GM12878 (cell line): ENCODE data around the gene GJB4. TPM values are rescaled to one million over a fixed set of nuclear protein-coding genes. Genes with fewer than 3 reads are reported as not detected.

Experiments
- ATAC-seq: fragments of 200-7000 bp; cut with Tn5 transposase; 3 replicates; pipeline ENCODE4 v1.9.1; 2020; ENCODE audit warnings: mild to moderate bottlenecking, moderate library complexity
- BruUV-seq: library from RNA; stranded (reverse); fragments of 400-500 nt; replicated peaks from 2 replicates; lab custom pipeline; 2021; lab: Mats Ljungman, UMichigan
- CTCF ChIA-PET: fragments of 300-600 bp; sonication (Branson Sonifier 250); formaldehyde crosslinking; extraction: SDS; loops from one replicate; lab custom pipeline; 2021; ENCODE audit warnings: inconsistent platforms; lab: Yijun Ruan, JAX
- POLR2A ChIA-PET: fragments of 350-600 bp; formaldehyde crosslinking; extraction: SDS; loops from one replicate; lab custom pipeline; 2021; ENCODE audit warnings: inconsistent platforms; lab: Charles Lee
- RAD21 ChIA-PET: fragments of 300-600 bp; sonication (Branson Sonifier 250); formaldehyde crosslinking; loops from one replicate; lab custom pipeline; 2023; ENCODE audit warnings: antibody characterized with exemption; ENCODE audit not compliant: unreplicated experiment; lab: Charles Lee
- SMC1A ChIA-PET: fragments of 300-600 bp; sonication (Branson Sonifier 250); formaldehyde crosslinking; loops from one replicate; lab custom pipeline; 2023; ENCODE audit not compliant: unreplicated experiment, uncharacterized antibody; lab: Charles Lee
- DNase-seq: peaks from one replicate; pipeline ENCODE4 v3.0.0-alpha.2; 2011; ENCODE audit warnings: low read depth, low spot score
- FAIRE-seq: peaks from 3 replicates; lab custom pipeline; 2011; peaks lifted over from hg19 to GRCh38; lab: Jason Lieb, UNC
- H2AFZ ChIP-seq: 2 replicates; pipeline ENCODE4 v1.6.0; 2011; ENCODE audit warnings: low read depth, low read length, control low read depth; ENCODE audit not compliant: control insufficient read depth
- H3K27ac ChIP-seq: 2 replicates; pipeline ENCODE4 v1.5.1; 2011; ENCODE audit warnings: control low read depth; ENCODE audit not compliant: control insufficient read depth, insufficient read depth
- H3K27me3 ChIP-seq, 2 experiments: replicated peaks in 1 of 2; 2 replicates each; pipeline versions ENCODE4 v1.6.0 to v1.6.1; 2011; ENCODE audit warnings: low read length in 1 of 2; ENCODE audit not compliant: control insufficient read depth in 2 of 2, insufficient read depth in 2 of 2
- H3K36me3 ChIP-seq, 2 experiments: 2 replicates each; pipeline ENCODE4 v1.5.1; 2011; ENCODE audit warnings: low read length in 1 of 2; ENCODE audit not compliant: control insufficient read depth in 2 of 2, insufficient read depth in 2 of 2
- H3K4me1 ChIP-seq: 2 replicates; pipeline ENCODE4 v1.6.1; 2011; ENCODE audit warnings: mild to moderate bottlenecking, low read length, moderate library complexity, mixed read lengths; ENCODE audit not compliant: control insufficient read depth, insufficient read depth
- H3K4me2 ChIP-seq: 2 replicates; pipeline ENCODE4 v1.6.0; 2011; ENCODE audit warnings: control low read depth; ENCODE audit not compliant: control insufficient read depth, insufficient read depth
- H3K4me3 ChIP-seq: fragments of 200-600 bp; sonication (generic); 2 replicates; pipeline ENCODE4 v1.5.1; 2016
- H3K79me2 ChIP-seq: 2 replicates; pipeline ENCODE4 v1.6.0; 2011; ENCODE audit warnings: low read length; ENCODE audit not compliant: control insufficient read depth, insufficient read depth
- H3K9ac ChIP-seq: 2 replicates; pipeline ENCODE4 v1.8.0; 2011; ENCODE audit warnings: low read length, control low read depth, mixed read lengths; ENCODE audit not compliant: control insufficient read depth, insufficient read depth
- H3K9me3 ChIP-seq: replicated peaks from 3 replicates; pipeline ENCODE4 v1.5.1; 2011; ENCODE audit warnings: mild to moderate bottlenecking, low read length; ENCODE audit not compliant: control insufficient read depth, insufficient read depth
- H4K20me1 ChIP-seq: 2 replicates; pipeline ENCODE4 v1.6.0; 2011; ENCODE audit not compliant: control insufficient read depth, insufficient read depth
- CTCF ChIP-seq, 3 experiments: IDR thresholded peaks in 2 of 3; conservative IDR thresholded peaks in 1 of 3; 2 replicates each; pipeline ENCODE4 v1.5.1; 2011; ENCODE audit warnings: low read depth in 3 of 3, low read length in 3 of 3, mild to moderate bottlenecking in 3 of 3, control low read depth in 2 of 3, moderate library complexity in 2 of 3, inconsistent platforms in 1 of 3, mixed read lengths in 1 of 3; ENCODE audit not compliant: control insufficient read depth in 2 of 3, insufficient read depth in 1 of 3; ENCODE audit errors: extremely low read depth in 1 of 3
- ETV6 ChIP-seq, 2 experiments: fragments of 450-650 bp in 1 of 2; IDR thresholded peaks in 1 of 2; conservative IDR thresholded peaks in 1 of 2; 2 replicates each; pipeline ENCODE4 v1.6.1; 2014; ENCODE audit warnings: antibody characterized with exemption in 1 of 2, borderline replicate concordance in 1 of 2, low read depth in 1 of 2, mild to moderate bottlenecking in 1 of 2, moderate library complexity in 1 of 2
- WGBS: methylation state at CpG from one replicate; pipeline ENCODE4 v1.1.6; 2016; ENCODE audit warnings: low lambda C conversion rate; ENCODE audit not compliant: insufficient replicate concordance, insufficient coverage; ENCODE audit errors: missing lambda C conversion rate; 5-methylcytosine and 5-hydroxymethylcytosine counted together
- in situ Hi-C: fragments of 300-500 bp; cut with MboI; formaldehyde crosslinking; loops from 9 replicates; pipeline ENCODE4 v1.14.3; 2018; ENCODE audit warnings: mixed read lengths
- intact Hi-C: fragments of 100-400 bp; cut with micrococcal nuclease; formaldehyde crosslinking; loops from one replicate; pipeline ENCODE4 v1.14.2; 2022; ENCODE audit not compliant: unreplicated experiment
- polyA plus RNA-seq, 11 experiments: library from polyadenylated mRNA; depleted of rRNA in 4 of 11; unstranded in 6 of 11; stranded (reverse) in 5 of 11; fragments of >200 nt; fragmentation: Nextera tagmentation in 4 of 11; fragmentation: Illumina TruSeq in 1 of 11; extraction: Ambion mirVana in 4 of 11; extraction: Trizol in 1 of 11; gene quantifications; 1 replicate in 1 of 11; 2 replicates in 10 of 11; pipeline versions ENCODE4 v1.2.1 to v1.2.3, GENCODE V29; 2011 to 2016; ENCODE audit warnings: inconsistent platforms in 2 of 11, missing spikeins in 2 of 11, low read depth in 1 of 11
- total RNA-seq, 4 experiments: library from RNA; depleted of rRNA in 3 of 4; stranded (reverse); fragments of >200 nt in 3 of 4; fragmentation: Illumina TruSeq in 1 of 4; extraction: Trizol in 1 of 4; gene quantifications; 2 replicates each; pipeline versions ENCODE4 v1.2.1 to v1.2.3, GENCODE V29; 2013 to 2021

The GJB4 gene
- total and polyA plus RNA-seq, 10 of the 15 experiments (the other 5 are each of a cell fraction or from before 2014, with no cell fraction given): not detected

GRCh38 chr1:34753163-34753562 lies 6.4 kb upstream of the GJB4 start:
- H4K20me1 ChIP-seq: no peaks in the 10 kb centered on the region
- no TSS peak for BruUV-seq

More at GRCh38 chr1:34753163-34753562, 6.4 kb upstream of the GJB4 start:
- H3K4me3 ChIP-seq: no peak overlapping the region
- no peaks in the 10 kb centered on the region for H3K4me1 ChIP-seq
- SMC1A ChIA-PET: interaction anchor here (2.3 kb wide), 1 partner anchor 10 kb away, joined by 11 read pairs; no protein-coding TSS in a partner anchor
- no peak overlapping the region for H3K9ac ChIP-seq
- no peaks in the 10 kb centered on the region for H3K79me2 ChIP-seq
- intact Hi-C loops: no loop called here
- no peak overlapping the region for H2AFZ ChIP-seq
- no peak for FAIRE-seq
- CTCF ChIA-PET: interaction anchor here (1.2 to 4.3 kb wide), 3 partner anchors 9 to 1128 kb away, joined by 3 to 16 read pairs (median 3); no protein-coding TSS in a partner anchor
- RAD21 ChIA-PET: no interaction called here
- 0 out of 6 replicates have a peak, but pooled peaks of 1 of the 3 experiments have one; percentile 1 for TF ChIP-seq CTCF (IDR thresholded peaks at IDR 0.05 in 2 of 3, conservative IDR thresholded peaks at IDR 0.05 in 1 of 3; ENCODE audit: control insufficient read depth in 2 of 3, extremely low read depth in 1 of 3, insufficient read depth in 1 of 3, low read depth in 3 of 3, low read length in 3 of 3)
- TF ChIP-seq ETV6 (conservative IDR thresholded peaks at IDR 0.05 in 1 of 2, IDR thresholded peaks at IDR 0.05 in 1 of 2; ENCODE audit: borderline replicate concordance in 1 of 2, low read depth in 1 of 2): no peak
- TF ChIP-seq, all 136 proteins: peak for 1
- DNase-seq (no peak), ATAC-seq (no peak)
- H3K27ac ChIP-seq: no peak overlapping the region
- WGBS: 66% methylated on average over 3 of the region's 3 CpGs
- in situ Hi-C loops: no loop called here
- H3K4me2 ChIP-seq: no peak overlapping the region
- POLR2A ChIA-PET: no interaction called here
- H3K27me3 ChIP-seq: no peaks in the 10 kb centered on the region; a peak in 2 of 4 replicates
- no peaks in the 10 kb centered on the region for H3K9me3 ChIP-seq
- no peaks in the 10 kb centered on the region for H3K36me3 ChIP-seq
